Keratinocyte (primary cell): ENCODE results near the gene ADGRV1. TPM values are rescaled to one million over a fixed set of nuclear protein-coding genes. Genes with fewer than 3 reads are reported as not detected.

Source experiments
- DNase-seq: peaks from one replicate; pipeline ENCODE4 v3.0.0-alpha.2; 2011; ENCODE audit warnings: low read depth, missing footprints, low spot score
- FAIRE-seq: peaks from 2 replicates; lab custom pipeline; 2011; peaks lifted over from hg19 to GRCh38; lab: Jason Lieb, UNC
- H2AFZ ChIP-seq: 2 replicates; pipeline ENCODE4 v1.6.0; 2012; ENCODE audit warnings: low read length, control low read depth, inconsistent platforms; ENCODE audit not compliant: control insufficient read depth
- H3K27ac ChIP-seq: 2 replicates; pipeline ENCODE4 v1.5.1; 2011; ENCODE audit warnings: low read length; ENCODE audit not compliant: control insufficient read depth, insufficient read depth
- H3K27me3 ChIP-seq: 3 replicates; pipeline ENCODE4 v1.6.0; 2011; ENCODE audit warnings: low read length; ENCODE audit not compliant: control insufficient read depth, insufficient read depth; ENCODE audit errors: extremely low read depth
- H3K36me3 ChIP-seq, 2 experiments: 2 replicates in 1 of 2; 3 replicates in 1 of 2; pipeline ENCODE4 v1.5.1; 2011; ENCODE audit warnings: low read length in 2 of 2, mild to moderate bottlenecking in 1 of 2; ENCODE audit not compliant: control insufficient read depth in 2 of 2, insufficient read depth in 2 of 2; ENCODE audit errors: extremely low read depth in 1 of 2
- H3K4me1 ChIP-seq: 3 replicates; pipeline ENCODE4 v1.5.1; 2011; ENCODE audit warnings: low read length; ENCODE audit not compliant: control insufficient read depth, insufficient read depth; ENCODE audit errors: extremely low read depth
- H3K4me2 ChIP-seq: 3 replicates; pipeline ENCODE4 v1.6.0; 2011; ENCODE audit warnings: low read depth, low read length; ENCODE audit not compliant: control insufficient read depth, insufficient read depth; ENCODE audit errors: extremely low read depth
- H3K4me3 ChIP-seq, 3 experiments: fragments of 200-600 bp in 1 of 3; sonication (generic) in 1 of 3; 2 replicates in 2 of 3; 3 replicates in 1 of 3; pipeline ENCODE4 v1.5.1; 2011 to 2016; ENCODE audit warnings: low read length in 3 of 3, mild to moderate bottlenecking in 3 of 3, control low read depth in 2 of 3, inconsistent platforms in 1 of 3, low read depth in 1 of 3, mixed read lengths in 1 of 3, mixed run types in 1 of 3, moderate library complexity in 1 of 3; ENCODE audit not compliant: control insufficient read depth in 2 of 3, insufficient read depth in 2 of 3; ENCODE audit errors: extremely low read depth in 1 of 3
- H3K79me2 ChIP-seq: 2 replicates; pipeline ENCODE4 v1.6.0; 2012; ENCODE audit warnings: low read length; ENCODE audit not compliant: control insufficient read depth, insufficient read depth
- H3K9ac ChIP-seq: 3 replicates; pipeline ENCODE4 v1.6.0; 2011; ENCODE audit warnings: low read length; ENCODE audit not compliant: control insufficient read depth, insufficient read depth; ENCODE audit errors: extremely low read depth
- H3K9me1 ChIP-seq: 3 replicates; pipeline ENCODE4 v1.6.0; 2011; ENCODE audit warnings: low read length; ENCODE audit not compliant: control insufficient read depth, insufficient read depth; ENCODE audit errors: extremely low read depth
- H3K9me3 ChIP-seq: 2 replicates; pipeline ENCODE4 v1.5.1; 2012; ENCODE audit warnings: low read depth, low read length; ENCODE audit not compliant: control insufficient read depth
- H4K20me1 ChIP-seq: 3 replicates; pipeline ENCODE4 v1.6.0; 2011; ENCODE audit warnings: low read length; ENCODE audit not compliant: control insufficient read depth, insufficient read depth; ENCODE audit errors: extremely low read depth
- CTCF ChIP-seq, 3 experiments: IDR thresholded peaks in 1 of 3; conservative IDR thresholded peaks in 1 of 3; optimal IDR thresholded peaks in 1 of 3; 2 replicates in 2 of 3; 3 replicates in 1 of 3; pipeline versions ENCODE3 to v1.5.1; 2011; ENCODE audit warnings: low read length in 3 of 3, mild to moderate bottlenecking in 3 of 3, moderate library complexity in 2 of 3, control low read depth in 1 of 3, inconsistent platforms in 1 of 3; ENCODE audit not compliant: insufficient read depth in 2 of 3; ENCODE audit errors: extremely low read depth in 1 of 3
- EZH2 ChIP-seq: IDR thresholded peaks from one replicate; pipeline ENCODE4 v1.6.1; 2012; ENCODE audit warnings: inconsistent platforms, mild to moderate bottlenecking, low read length, moderate library complexity
- dilution Hi-C: fragments of 300-500 bp; cut with MboI; formaldehyde crosslinking; loops from one replicate; pipeline ENCODE4 v1.7.0; 2020; ENCODE audit warnings: low sequenced_read_pairs; ENCODE audit not compliant: extremely low pct_ligation_motif_present
- polyA plus RNA-seq, 5 experiments: library from polyadenylated mRNA; depleted of rRNA in 3 of 5; stranded (reverse) in 3 of 5; stranded (forward) in 1 of 5; unstranded in 1 of 5; fragments of >200 nt; gene quantifications; 1 replicate in 1 of 5; 2 replicates in 3 of 5; 3 replicates in 1 of 5; pipeline versions ENCODE4 v1.2.1 to v1.2.3, GENCODE V29; 2011 to 2012; ENCODE audit warnings: missing spikeins in 2 of 5, low read depth in 1 of 5, low replicate concordance in 1 of 5

ADGRV1 gene
- polyA plus RNA-seq, 1 donor (not counting 4 experiments of a cell fraction or from before 2014, with no cell fraction given): 0.05 TPM

GRCh38 chr5:90933298-90933697 is 374.7 kb downstream of the ADGRV1 start:
- FAIRE-seq (no peak), DNase-seq (no peak)
- H3K79me2 ChIP-seq: no peaks in the 10 kb centered on the region
- H2AFZ ChIP-seq: no peak overlapping the region
- H3K4me1 ChIP-seq: no peaks in the 10 kb centered on the region
- no peak overlapping the region for H3K9ac ChIP-seq
- no peaks in the 10 kb centered on the region for H3K9me1 ChIP-seq
- H3K27me3 ChIP-seq: no peaks in the 10 kb centered on the region
- no peak overlapping the region for H3K4me3 ChIP-seq
- H3K36me3 ChIP-seq: no peaks in the 10 kb centered on the region
- no peak overlapping the region for H3K4me2 ChIP-seq
- H4K20me1 ChIP-seq: no peaks in the 10 kb centered on the region
- dilution Hi-C loops: no loop called here
- no peak overlapping the region for H3K27ac ChIP-seq
- TF ChIP-seq EZH2 (no peak), CTCF (optimal IDR thresholded peaks at IDR 0.05 in 1 of 3, IDR thresholded peaks at IDR 0.05 in 1 of 3, conservative IDR thresholded peaks at IDR 0.05 in 1 of 3; ENCODE audit: extremely low read depth in 1 of 3, insufficient read depth in 2 of 3, low read length in 3 of 3) (no peak)
- H3K9me3 ChIP-seq: no peaks in the 10 kb centered on the region

- Histone ChIP-seq H3K4me2 (no peak overlapping the region), H3K27me3 (no peaks in the 10 kb centered on the region), H3K27ac (no peak overlapping the region), H3K9me1 (no peaks in the 10 kb centered on the region), H4K20me1 (no peaks in the 10 kb centered on the region), H3K79me2 (no peaks in the 10 kb centered on the region), H3K36me3 (no peaks in the 10 kb centered on the region), H3K9me3 (no peaks in the 10 kb centered on the region), H3K9ac (no peak overlapping the region), H3K4me3 (no peak overlapping the region), H3K4me1 (peaks cover 5% of the 10 kb centered on the region), H2AFZ (no peak overlapping the region)
- TF ChIP-seq CTCF (optimal IDR thresholded peaks at IDR 0.05 in 1 of 3, IDR thresholded peaks at IDR 0.05 in 1 of 3, conservative IDR thresholded peaks at IDR 0.05 in 1 of 3; ENCODE audit: extremely low read depth in 1 of 3, insufficient read depth in 2 of 3, low read length in 3 of 3) (no peak), EZH2 (no peak)
- FAIRE-seq (no peak), DNase-seq (no peak)
- dilution Hi-C loops: no loop called here
These were observed 375.6 kb downstream of the ADGRV1 start for GRCh38 chr5:90934091-90934719.
